CD4-positive, CD25-positive, alpha-beta regulatory T cell (primary cell): ENCODE results near the gene RBMS2. TPM values are rescaled to one million over a fixed set of nuclear protein-coding genes. Genes with fewer than 3 reads are reported as not detected.
A peak's percentile ranks its signal among the peaks of the same experiment; 100 is the strongest.

ENCODE experiments used
- ATAC-seq, 2 donors: fragments of 150-1000 bp; cut with Tn5 transposase; one replicate each; pipeline ENCODE4 v1.10.0; 2021; ENCODE audit warnings: low read depth in 2 of 2, moderate number of reproducible peaks in 2 of 2, moderate library complexity in 1 of 2
- DNase-seq, 3 donors: peaks; one replicate each; pipeline versions ENCODE4 v3.0.0 to v3.0.0-alpha.2; 2012 to 2022; ENCODE audit warnings: mixed read lengths in 1 of 3
- H3K27ac ChIP-seq: one replicate; pipeline ENCODE4 v1.7.0; 2013; ENCODE audit warnings: mild to moderate bottlenecking, low read length; ENCODE audit not compliant: insufficient read depth, poor library complexity, severe bottlenecking
- H3K27me3 ChIP-seq: one replicate; pipeline ENCODE4 v1.7.0; 2013; ENCODE audit warnings: low read length; ENCODE audit not compliant: control insufficient read depth, insufficient read depth
- H3K36me3 ChIP-seq: one replicate; pipeline ENCODE4 v1.7.0; 2013; ENCODE audit warnings: mild to moderate bottlenecking, low read length, moderate library complexity; ENCODE audit not compliant: control insufficient read depth, insufficient read depth
- H3K4me1 ChIP-seq: 2 replicates; pipeline ENCODE4 v1.7.0; 2013; ENCODE audit warnings: mild to moderate bottlenecking, low read length; ENCODE audit not compliant: insufficient read depth, control insufficient read depth, poor library complexity, severe bottlenecking
- H3K4me3 ChIP-seq: one replicate; pipeline ENCODE4 v1.7.0; 2013; ENCODE audit warnings: low read depth, mild to moderate bottlenecking, low read length, moderate library complexity
- H3K9me3 ChIP-seq, 2 experiments: 1 replicate in 1 of 2; 2 replicates in 1 of 2; pipeline ENCODE4 v1.7.0; 2013; ENCODE audit warnings: low read length in 2 of 2, mild to moderate bottlenecking in 1 of 2, moderate library complexity in 1 of 2; ENCODE audit not compliant: control insufficient read depth in 2 of 2
- H3K27ac Mint-ChIP-seq, 3 donors: one replicate each; pipeline ENCODE4 v1.8.0; 2020 to 2022; ENCODE audit warnings: mild to moderate bottlenecking in 3 of 3, mixed read lengths in 3 of 3, moderate library complexity in 2 of 3
- H3K27me3 Mint-ChIP-seq: one replicate; pipeline ENCODE4 v1.8.0; 2022; ENCODE audit warnings: mild to moderate bottlenecking, mixed read lengths
- H3K36me3 Mint-ChIP-seq: one replicate; pipeline ENCODE4 v1.8.0; 2020; ENCODE audit warnings: mixed read lengths
- H3K4me1 Mint-ChIP-seq, 4 donors: one replicate each; pipeline ENCODE4 v1.8.0; 2020 to 2022; ENCODE audit warnings: mixed read lengths in 4 of 4, mild to moderate bottlenecking in 1 of 4
- H3K4me3 Mint-ChIP-seq, 4 donors: one replicate each; pipeline ENCODE4 v1.8.0; 2020 to 2022; ENCODE audit warnings: mild to moderate bottlenecking in 4 of 4, mixed read lengths in 4 of 4, moderate library complexity in 3 of 4
- H3K9me3 Mint-ChIP-seq, 7 donors: one replicate each; pipeline ENCODE4 v1.8.0; 2020 to 2022; ENCODE audit warnings: mixed read lengths in 7 of 7, mild to moderate bottlenecking in 3 of 7, moderate library complexity in 2 of 7
- polyA plus RNA-seq, 4 donors: library from polyadenylated mRNA; unstranded; fragments of 300-500 nt; fragmentation: Illumina TruSeq; gene quantifications; one replicate each; pipeline ENCODE4 v1.2.3, GENCODE V29; 2021
- total RNA-seq: library from RNA; stranded (reverse); gene quantifications from one replicate; pipeline ENCODE4 v1.2.3, GENCODE V29; 2022

The RBMS2 gene
- total and polyA plus RNA-seq, 5 donors from 2014 or later: 0.14 to 3.1 (median 0.32) TPM; not detected in 1

- no peak for DNase-seq
Observed at GRCh38 chr12:56633468-56634241, 112.0 kb downstream of the RBMS2 start.

DNA sequence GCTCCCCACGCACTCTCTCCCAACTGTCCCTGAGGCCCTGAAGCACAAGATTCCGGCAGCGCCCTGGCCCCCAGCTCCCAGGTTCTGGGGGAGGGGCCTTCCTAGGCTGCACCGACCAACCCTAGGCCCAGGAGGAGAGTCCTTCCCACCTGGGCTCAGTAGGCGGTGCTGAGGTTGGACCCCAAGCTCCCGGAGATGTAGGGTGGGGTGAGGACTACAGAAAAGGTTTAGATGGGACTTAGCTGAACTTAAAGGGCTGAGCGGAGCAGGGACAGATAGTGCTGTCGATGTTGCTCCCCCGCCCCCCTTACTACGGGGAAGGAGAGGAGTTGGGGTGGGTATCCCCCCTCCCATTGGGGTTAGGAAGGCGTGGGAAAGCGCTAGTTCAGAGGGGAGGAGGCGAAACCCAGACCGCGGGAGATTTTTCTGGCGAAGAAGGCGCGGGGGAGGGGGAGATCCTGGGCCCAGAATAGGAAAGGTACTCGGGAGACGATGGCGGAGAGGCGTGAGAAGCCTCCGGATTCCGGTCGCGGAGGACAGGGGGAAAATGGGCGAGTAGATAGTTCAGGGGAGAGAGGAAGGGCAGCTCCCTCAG, 112.7 kb downstream of the RBMS2 start:
- no peak for ATAC-seq
- Histone ChIP-seq H3K36me3 (peaks cover 19% of the 10 kb centered on the region), H3K27me3 (no peaks in the 10 kb centered on the region), H3K27ac (peak overlapping the region; percentile 95), H3K9me3 (no peaks in the 10 kb centered on the region), H3K4me3 (peak overlapping the region; percentile 71), H3K4me1 (peaks cover 64% of the 10 kb centered on the region)
- Mint-ChIP-seq H3K4me1 (peaks cover 4 to 72% (median 54%) of the 10 kb centered on the region in 4 donors), H3K9me3 (peaks cover 0 to 1% (median 0%) of the 10 kb centered on the region in 7 donors), H3K27me3 (no peaks in the 10 kb centered on the region), H3K4me3 (peak overlapping the region; percentile 83 to 99 (median 90)), H3K27ac (peak overlapping the region; percentile 93 to 99 (median 96)), H3K36me3 (peaks cover 12% of the 10 kb centered on the region)
- DNase-seq: peak; percentile 12 to 30 (median 28)

More at GRCh38 chr12:56633468-56634241, 112.0 kb downstream of the RBMS2 start:
- peaks cover 64% of the 10 kb centered on the region for H3K4me1 ChIP-seq
- peaks cover 12% of the 10 kb centered on the region for H3K36me3 Mint-ChIP-seq
- H3K27ac ChIP-seq: peak overlapping the region; percentile 95
- ATAC-seq: no peak
- H3K36me3 ChIP-seq: peaks cover 12% of the 10 kb centered on the region
- no peaks in the 10 kb centered on the region for H3K27me3 Mint-ChIP-seq
- H3K9me3 ChIP-seq: no peaks in the 10 kb centered on the region
- peaks cover 7 to 77% (median 57%) of the 10 kb centered on the region in 4 donors for H3K4me1 Mint-ChIP-seq
- H3K4me3 Mint-ChIP-seq: peak overlapping the region; percentile 83 to 99 (median 90)
- H3K27ac Mint-ChIP-seq: peak overlapping the region; percentile 63 to 99 (median 93)
- H3K9me3 Mint-ChIP-seq: peaks cover 0 to 1% (median 0%) of the 10 kb centered on the region in 7 donors
- H3K27me3 ChIP-seq: no peaks in the 10 kb centered on the region
- H3K4me3 ChIP-seq: peak overlapping the region; percentile 80

- ATAC-seq (peak; percentile 31 to 39), DNase-seq (peak; percentile 59 to 79 (median 65))
- Histone ChIP-seq H3K4me1 (peaks cover 64% of the 10 kb centered on the region), H3K4me3 (peak overlapping the region; percentile 94), H3K27ac (peak overlapping the region; percentile 95), H3K36me3 (peaks cover 26% of the 10 kb centered on the region), H3K27me3 (no peaks in the 10 kb centered on the region), H3K9me3 (no peaks in the 10 kb centered on the region)
- peaks cover 19% of the 10 kb centered on the region for H3K36me3 Mint-ChIP-seq
- H3K9me3 Mint-ChIP-seq: peaks cover 0 to 1% (median 0%) of the 10 kb centered on the region in 7 donors
- H3K4me3 Mint-ChIP-seq: peak overlapping the region; percentile 83 to 99 (median 96)
- H3K27me3 Mint-ChIP-seq: no peaks in the 10 kb centered on the region
- H3K27ac Mint-ChIP-seq: peak overlapping the region; percentile 93 to 99 (median 96)
- H3K4me1 Mint-ChIP-seq: peaks cover 4 to 76% (median 57%) of the 10 kb centered on the region in 4 donors
Observed at GRCh38 chr12:56634837-56635791, 113.5 kb downstream of the RBMS2 start.

GRCh38 chr12:56635806-56636674, 114.4 kb downstream of the RBMS2 start:
- H3K36me3 ChIP-seq: peaks cover 35% of the 10 kb centered on the region
- peak overlapping the region; percentile 83 to 98 (median 96) for H3K4me3 Mint-ChIP-seq
- no peaks in the 10 kb centered on the region for H3K9me3 ChIP-seq
- DNase-seq (peak; percentile 63 to 90 (median 74)), ATAC-seq (peak; percentile 70 to 72)
- H3K4me3 ChIP-seq: peak overlapping the region; percentile 94
- peaks cover 56% of the 10 kb centered on the region for H3K4me1 ChIP-seq
- no peaks in the 10 kb centered on the region for H3K9me3 Mint-ChIP-seq
- peaks cover 19% of the 10 kb centered on the region for H3K36me3 Mint-ChIP-seq
- H3K27ac ChIP-seq: peak overlapping the region; percentile 95
- no peaks in the 10 kb centered on the region for H3K27me3 ChIP-seq
- no peaks in the 10 kb centered on the region for H3K27me3 Mint-ChIP-seq
- peak overlapping the region; percentile 90 to 97 (median 93) for H3K27ac Mint-ChIP-seq
- H3K4me1 Mint-ChIP-seq: peaks cover 4 to 70% (median 49%) of the 10 kb centered on the region in 4 donors

- H3K27me3 Mint-ChIP-seq: no peaks in the 10 kb centered on the region
- H3K27ac ChIP-seq: peak overlapping the region; percentile 95
- no peaks in the 10 kb centered on the region for H3K9me3 ChIP-seq
- H3K4me1 ChIP-seq: peaks cover 50% of the 10 kb centered on the region
- no peaks in the 10 kb centered on the region for H3K27me3 ChIP-seq
- H3K4me3 Mint-ChIP-seq: peak overlapping the region; percentile 83 to 98 (median 96)
- ATAC-seq: peak; percentile 64 to 66
- no peaks in the 10 kb centered on the region for H3K9me3 Mint-ChIP-seq
- peak overlapping the region; percentile 89 to 97 (median 93) for H3K27ac Mint-ChIP-seq
- peaks cover 4 to 65% (median 44%) of the 10 kb centered on the region in 4 donors for H3K4me1 Mint-ChIP-seq
- H3K36me3 Mint-ChIP-seq: peaks cover 19% of the 10 kb centered on the region
- peak overlapping the region; percentile 94 for H3K4me3 ChIP-seq
- H3K36me3 ChIP-seq: peaks cover 41% of the 10 kb centered on the region
- DNase-seq: peak; percentile 94 to 95 (median 95)
Observed at GRCh38 chr12:56636675-56637540, 115.3 kb downstream of the RBMS2 start.

DNA sequence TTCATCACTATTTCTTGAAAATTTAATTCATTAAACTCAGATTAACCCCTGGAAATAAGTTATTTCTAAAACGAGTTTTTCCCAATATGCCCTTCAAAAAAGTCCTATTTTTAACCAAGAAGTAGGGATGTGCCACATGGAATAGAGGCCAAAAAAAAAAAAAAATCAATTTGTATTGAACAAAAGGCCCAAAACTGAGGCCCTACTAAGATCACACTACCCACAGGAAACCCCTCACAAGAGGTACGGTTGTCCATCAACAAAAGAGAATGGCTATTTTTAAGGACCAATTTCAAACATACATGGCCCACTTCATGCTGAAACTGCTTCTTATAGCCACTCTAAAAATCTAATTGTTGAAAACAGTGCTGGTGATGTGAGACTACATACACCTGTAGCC, 116.0 kb downstream of the RBMS2 start:
- no peak for DNase-seq
- no peaks in the 10 kb centered on the region for H3K27me3 Mint-ChIP-seq
- Histone ChIP-seq H3K4me1 (peaks cover 42% of the 10 kb centered on the region), H3K36me3 (peaks cover 48% of the 10 kb centered on the region), H3K27ac (peak overlapping the region; percentile 95), H3K9me3 (no peaks in the 10 kb centered on the region), H3K27me3 (no peaks in the 10 kb centered on the region), H3K4me3 (no peak overlapping the region)
- peaks cover 26% of the 10 kb centered on the region for H3K36me3 Mint-ChIP-seq
- peak overlapping the region; percentile 65 to 93 (median 69) for H3K27ac Mint-ChIP-seq
- H3K9me3 Mint-ChIP-seq: no peaks in the 10 kb centered on the region
- peaks cover 4 to 65% (median 40%) of the 10 kb centered on the region in 4 donors for H3K4me1 Mint-ChIP-seq
- no peak for ATAC-seq
- H3K4me3 Mint-ChIP-seq: peak overlapping the region in 3 of 4 donors; percentile 55 to 98 (median 83)
